Measurements from ENCODE around the gene HIVEP2.

The HIVEP2 gene

DNA sequence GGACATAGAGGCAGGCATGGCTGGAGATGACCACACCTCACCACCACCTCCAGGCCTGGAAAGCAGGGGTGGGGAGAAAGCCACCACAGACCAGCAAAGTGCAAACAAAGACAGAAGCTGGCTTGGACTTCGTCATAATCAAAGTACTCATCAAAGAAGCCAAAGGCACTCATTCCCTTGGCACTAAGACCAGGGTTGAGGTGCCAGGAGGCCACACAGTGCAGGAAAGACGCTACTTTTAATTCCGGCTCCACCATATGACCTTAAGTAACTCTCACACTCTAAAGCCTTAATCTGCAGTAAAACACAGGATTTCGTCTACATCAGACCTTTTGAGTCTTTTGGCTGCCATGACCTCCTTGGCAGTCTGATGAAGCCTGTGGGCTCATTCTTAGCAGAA is 123.1 kb downstream of the HIVEP2 start:
- in situ Hi-C loops (cut with MboI; ENCODE audit: low sequenced_read_pairs): no loop called here

- in situ Hi-C loops (cut with MboI; ENCODE audit: low sequenced_read_pairs): no loop called here
Observed at GRCh38 chr6:142821164-142821716, 123.7 kb downstream of the HIVEP2 start.

DNA sequence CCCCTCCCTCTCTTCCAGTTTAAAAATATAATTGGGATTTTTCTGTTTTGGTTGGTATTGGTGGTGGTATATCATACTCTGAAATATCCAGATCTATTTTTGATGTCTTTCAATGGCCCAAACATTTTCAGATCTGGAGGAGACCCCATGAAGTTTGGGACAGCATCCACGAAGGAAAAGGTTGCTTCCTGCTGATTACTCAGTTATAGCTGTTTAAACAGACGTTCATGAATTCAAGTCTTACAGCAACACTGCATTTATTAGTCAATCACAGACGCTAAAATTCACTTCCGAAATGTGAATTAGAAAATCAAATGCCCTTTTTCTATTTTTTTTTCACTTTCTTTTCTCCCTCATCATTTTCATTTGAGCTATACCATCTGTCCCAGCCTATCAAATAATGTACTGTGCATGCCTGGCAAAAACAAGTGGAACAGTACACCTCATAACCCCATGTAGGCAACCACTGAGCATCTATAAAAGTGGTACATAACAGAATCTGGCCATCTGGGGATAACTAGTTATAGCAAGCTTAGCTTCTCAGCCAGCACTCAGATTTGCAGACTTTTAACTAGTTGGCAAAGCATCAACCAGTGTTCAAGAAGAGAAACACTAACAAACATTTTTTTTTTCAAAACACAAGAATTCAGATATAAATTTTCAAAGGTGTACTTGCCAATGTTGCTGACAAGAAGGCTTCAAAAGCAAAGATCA is 124.5 kb downstream of the HIVEP2 start:
- in situ Hi-C loops (cut with MboI; ENCODE audit: low sequenced_read_pairs): no loop called here

GRCh38 chr6:142819603-142820337 is 125.2 kb downstream of the HIVEP2 start:
- in situ Hi-C loops (cut with MboI; ENCODE audit: low sequenced_read_pairs): no loop called here

GRCh38 chr6:142816486-142816885 is 128.5 kb downstream of the HIVEP2 start:
- in situ Hi-C loops (cut with MboI; ENCODE audit: low sequenced_read_pairs): no loop called here

- in situ Hi-C loops (cut with MboI; ENCODE audit: low sequenced_read_pairs): no loop called here
Observed at GRCh38 chr6:142816031-142816430, 128.9 kb downstream of the HIVEP2 start.

- in situ Hi-C loops (cut with MboI; ENCODE audit: low sequenced_read_pairs): no loop called here
Observed at GRCh38 chr6:142811923-142812322, 133.1 kb downstream of the HIVEP2 start.

GRCh38 chr6:142810952-142811514 is 133.9 kb downstream of the HIVEP2 start:
- in situ Hi-C loops (cut with MboI; ENCODE audit: low sequenced_read_pairs): no loop called here

DNA sequence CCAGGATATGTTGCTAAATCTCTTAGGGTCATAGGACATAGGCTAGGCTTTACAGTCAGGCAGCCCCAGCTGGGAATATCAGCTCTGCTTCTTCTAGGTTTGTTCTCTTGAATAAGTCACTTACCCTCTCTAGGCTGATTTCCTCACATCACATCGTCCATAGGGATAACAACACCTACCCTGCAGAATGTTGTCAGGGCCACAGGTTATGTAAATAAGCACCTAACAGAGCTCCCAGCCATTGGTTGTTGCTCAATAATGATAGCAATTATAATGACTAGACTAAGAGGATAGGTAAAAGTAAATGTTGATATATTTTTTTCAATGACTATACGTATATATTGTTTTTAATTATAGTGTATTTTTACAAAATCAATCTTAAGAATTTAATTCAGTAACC is 135.0 kb downstream of the HIVEP2 start:
- in situ Hi-C loops (cut with MboI; ENCODE audit: low sequenced_read_pairs): no loop called here

GRCh38 chr6:142808405-142809061 is 136.4 kb downstream of the HIVEP2 start:
- in situ Hi-C loops (cut with MboI; ENCODE audit: low sequenced_read_pairs): no loop called here

DNA sequence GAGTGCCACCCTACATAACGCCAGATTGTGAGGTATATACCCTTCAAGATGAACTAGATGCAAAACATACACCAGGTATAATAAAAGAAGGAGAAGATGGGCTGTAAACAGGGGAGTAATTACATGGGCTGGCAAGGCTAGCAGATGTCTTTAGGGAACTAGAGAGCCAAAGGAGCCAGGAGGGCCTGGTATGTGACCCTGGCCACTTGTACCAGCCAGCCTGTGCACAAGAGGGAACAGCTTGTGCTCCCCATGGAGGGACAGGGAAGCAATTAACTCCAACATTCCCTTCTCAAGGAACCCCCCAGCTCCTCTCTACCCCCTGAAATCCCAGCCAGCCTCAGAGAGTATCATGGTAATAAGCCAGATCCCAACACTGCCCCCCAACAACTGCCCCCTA is 139.9 kb downstream of the HIVEP2 start:
- in situ Hi-C loops (cut with MboI; ENCODE audit: low sequenced_read_pairs): no loop called here

- in situ Hi-C loops (cut with MboI; ENCODE audit: low sequenced_read_pairs): no loop called here
Observed at GRCh38 chr6:142804490-142804889, 140.5 kb downstream of the HIVEP2 start.

DNA sequence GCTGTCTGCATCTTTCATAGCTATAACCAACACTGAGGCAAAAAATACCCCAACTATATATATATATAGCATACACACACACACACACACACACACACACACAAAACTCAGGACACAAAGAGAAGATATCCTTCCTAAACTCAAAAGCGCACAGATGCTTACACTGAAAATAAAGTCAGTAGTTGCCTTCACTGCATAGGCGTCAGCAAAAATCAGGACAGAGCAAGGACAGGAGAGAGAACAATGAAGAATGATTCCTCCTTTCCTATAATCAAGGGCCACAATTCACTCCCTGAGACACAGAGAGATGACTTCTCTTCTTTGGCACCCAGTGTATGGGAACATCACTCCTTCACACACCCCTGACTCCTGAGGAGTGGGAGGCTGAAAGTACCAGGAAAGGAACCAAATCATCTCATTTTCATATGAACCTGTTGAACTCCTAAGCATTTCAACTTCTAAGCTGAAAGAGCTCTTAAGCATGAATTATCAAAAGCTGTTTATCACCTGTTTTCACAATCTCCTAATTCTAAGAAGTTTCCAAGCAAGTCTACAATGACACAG is 141.4 kb downstream of the HIVEP2 start:
- in situ Hi-C loops (cut with MboI; ENCODE audit: low sequenced_read_pairs): no loop called here

DNA sequence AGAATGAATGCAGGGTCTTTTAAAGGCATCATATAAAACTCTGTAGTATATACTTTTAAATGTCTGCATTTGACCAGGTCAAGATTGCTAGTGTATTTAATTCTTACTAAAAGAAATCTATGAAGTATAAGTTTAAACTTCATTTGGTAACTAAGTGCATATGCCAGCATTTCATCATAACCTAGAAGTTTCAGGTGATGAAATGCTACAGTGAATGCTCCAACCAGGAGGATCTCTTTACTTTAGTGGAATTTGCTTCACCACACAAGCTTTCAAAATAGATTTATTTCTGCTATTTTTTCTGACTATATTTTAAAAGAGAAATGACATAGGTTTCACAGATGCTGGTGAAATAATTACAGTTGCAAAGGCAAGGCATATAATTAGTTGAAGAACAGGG is 141.9 kb downstream of the HIVEP2 start:
- in situ Hi-C loops (cut with MboI; ENCODE audit: low sequenced_read_pairs): no loop called here

DNA sequence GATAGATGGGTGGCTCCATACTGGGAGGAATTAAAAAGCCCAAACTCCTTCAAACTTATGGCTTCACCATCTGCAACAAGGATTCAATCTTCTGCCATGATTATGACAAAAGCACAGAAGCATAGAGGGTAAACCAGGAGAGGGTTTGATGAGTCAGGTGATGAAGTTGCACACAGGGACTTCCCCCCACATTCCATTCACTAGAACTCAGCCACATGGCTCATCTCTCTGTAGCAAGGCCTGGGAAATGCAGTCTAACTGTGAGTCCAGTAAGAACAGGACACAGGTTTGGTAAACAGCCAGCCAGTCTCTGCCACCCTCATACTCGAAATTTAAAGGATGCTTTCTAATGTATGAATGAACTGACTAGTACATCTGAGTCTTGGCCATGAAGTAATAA is 142.9 kb downstream of the HIVEP2 start:
- in situ Hi-C loops (cut with MboI; ENCODE audit: low sequenced_read_pairs): no loop called here

GRCh38 chr6:142800240-142800639 is 144.7 kb downstream of the HIVEP2 start:
- in situ Hi-C loops (cut with MboI; ENCODE audit: low sequenced_read_pairs): no loop called here

- in situ Hi-C loops (cut with MboI; ENCODE audit: low sequenced_read_pairs): no loop called here
Observed at GRCh38 chr6:142799639-142800038, 145.3 kb downstream of the HIVEP2 start.

GRCh38 chr6:142797159-142797558 is 147.8 kb downstream of the HIVEP2 start:
- in situ Hi-C loops (cut with MboI; ENCODE audit: low sequenced_read_pairs): no loop called here

DNA sequence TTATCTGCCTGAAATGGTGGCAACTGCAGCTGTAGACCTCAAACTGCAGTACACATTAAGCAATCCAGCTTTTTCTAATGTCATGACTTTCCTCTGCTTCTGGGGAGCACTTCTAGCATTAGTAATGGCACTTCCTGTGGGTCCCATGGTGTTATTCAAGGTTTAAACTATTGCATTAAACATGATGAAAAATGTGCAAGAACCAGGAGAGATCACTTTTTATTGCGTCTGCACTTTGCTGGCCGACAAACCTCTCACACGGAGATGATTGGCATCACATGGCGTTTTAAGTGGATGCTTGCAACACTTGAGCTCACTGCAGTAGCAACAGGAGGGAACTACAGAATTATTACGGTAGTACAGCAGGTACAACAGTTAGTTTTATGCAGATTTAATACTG is 148.4 kb downstream of the HIVEP2 start:
- in situ Hi-C loops (cut with MboI; ENCODE audit: low sequenced_read_pairs): no loop called here

DNA sequence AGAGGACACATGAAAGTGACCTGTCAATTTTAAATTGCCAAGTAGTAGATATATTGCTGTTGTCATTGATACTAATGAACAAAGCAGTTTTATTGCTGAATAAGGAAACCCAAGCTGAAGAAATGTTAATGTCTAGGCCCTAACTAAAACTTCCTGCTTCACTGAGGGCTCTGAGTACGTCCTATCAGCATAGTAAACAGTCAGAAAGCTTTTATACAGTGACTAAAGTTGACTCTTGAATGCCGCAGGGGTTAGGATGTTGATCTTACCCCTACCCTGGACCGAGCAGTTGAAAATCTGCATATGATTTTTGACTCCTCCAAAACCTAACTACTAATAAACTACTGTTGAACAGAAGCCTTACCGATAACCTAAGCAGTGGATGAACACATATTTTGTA is 149.0 kb downstream of the HIVEP2 start:
- in situ Hi-C loops (cut with MboI; ENCODE audit: low sequenced_read_pairs): no loop called here

GRCh38 chr6:142794424-142794823 is 150.6 kb downstream of the HIVEP2 start:
- in situ Hi-C loops (cut with MboI; ENCODE audit: low sequenced_read_pairs): no loop called here

All from HL-60/S4 treated with phorbol 12-myristate 13-acetate at 8.2 ng/mL for 4 days and 3 days (cell line).